ENCODE results near the gene CST11. TPM values are rescaled to one million over a fixed set of nuclear protein-coding genes. Genes with fewer than 3 reads are reported as not detected.

Gene CST11
- total RNA-seq, 1 donor from 2014 or later: not detected

GRCh38 chr20:23420943-23421931, 31.4 kb downstream of the CST11 start, which contains the start of gene NAPB:
Gene NAPB (minus strand): TSS chr20:23421488. CDS start chr20:23421402, 86 bp downstream.
- DNase-seq (ENCODE audit: low spot score): peak; percentile 97

- DNase-seq (ENCODE audit: low spot score): peak; percentile 54
Observed at GRCh38 chr20:23419995-23420901, 32.4 kb downstream of the CST11 start.

GRCh38 chr20:23419657-23419994, 33.0 kb downstream of the CST11 start:
- no peak for DNase-seq (ENCODE audit: low spot score)

- no peak for DNase-seq (ENCODE audit: low spot score)
Observed at GRCh38 chr20:23417861-23418260, 34.8 kb downstream of the CST11 start.

- no peak for DNase-seq (ENCODE audit: low spot score)
Observed at GRCh38 chr20:23415959-23416583, 36.6 kb downstream of the CST11 start.

GRCh38 chr20:23415555-23415954, 37.1 kb downstream of the CST11 start:
- DNase-seq (ENCODE audit: low spot score): no peak

GRCh38 chr20:23414526-23415188, 38.0 kb downstream of the CST11 start:
- no peak for DNase-seq (ENCODE audit: low spot score)

GRCh38 chr20:23413862-23414422, 38.7 kb downstream of the CST11 start:
- DNase-seq (ENCODE audit: low spot score): no peak

GRCh38 chr20:23412026-23412425, 40.6 kb downstream of the CST11 start:
- DNase-seq (ENCODE audit: low spot score): no peak

GRCh38 chr20:23410916-23411695, 41.6 kb downstream of the CST11 start:
- no peak for DNase-seq (ENCODE audit: low spot score)

GRCh38 chr20:23409800-23410199, 42.9 kb downstream of the CST11 start:
- DNase-seq (ENCODE audit: low spot score): no peak

- no peak for DNase-seq (ENCODE audit: low spot score)
Observed at GRCh38 chr20:23408957-23409356, 43.7 kb downstream of the CST11 start.

- no peak for DNase-seq (ENCODE audit: low spot score)
Observed at GRCh38 chr20:23407781-23408464, 44.8 kb downstream of the CST11 start.

GRCh38 chr20:23406880-23407279, 45.8 kb downstream of the CST11 start:
- DNase-seq (ENCODE audit: low spot score): no peak

- no peak for DNase-seq (ENCODE audit: low spot score)
Observed at GRCh38 chr20:23404196-23404595, 48.5 kb downstream of the CST11 start.

- DNase-seq (ENCODE audit: low spot score): peak; percentile 78
Observed at GRCh38 chr20:23403751-23404150, 48.9 kb downstream of the CST11 start.

GRCh38 chr20:23401051-23401450, 51.6 kb downstream of the CST11 start:
- DNase-seq (ENCODE audit: low spot score): no peak
